GM04503 (cell line): ENCODE measurements around the gene NAA20.
A peak's percentile ranks its signal among the peaks of the same experiment; 100 is the strongest.
"Not testable (repeated sequence)": the region's sequence is repeated elsewhere in the genome, so short reads cannot be mapped to it uniquely, and the experiment has no call there.

Experiments used
- DNase-seq: peaks from one replicate; pipeline ENCODE4 v3.0.0-alpha.2; 2012; ENCODE audit warnings: low read depth

The NAA20 gene

DNA sequence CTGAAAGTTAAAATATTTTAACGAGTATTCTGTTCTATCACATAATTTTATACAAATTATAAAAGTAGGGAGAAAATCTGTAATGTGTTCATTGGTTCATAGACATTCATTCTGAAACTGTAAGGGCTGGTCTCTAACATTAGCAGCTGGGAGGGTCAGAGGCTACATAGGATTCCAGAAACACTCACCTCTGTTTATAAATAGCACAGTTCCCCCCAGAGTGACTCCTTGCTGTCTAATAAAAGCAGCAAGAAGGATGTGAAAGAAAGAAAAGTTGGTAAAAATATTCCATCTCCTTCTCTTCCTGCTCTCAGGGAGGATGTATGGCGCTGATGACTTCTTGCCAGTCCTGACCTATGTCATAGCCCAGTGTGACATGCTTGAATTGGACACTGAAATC is 25.3 kb upstream of the NAA20 start:
- no peak for DNase-seq

DNA sequence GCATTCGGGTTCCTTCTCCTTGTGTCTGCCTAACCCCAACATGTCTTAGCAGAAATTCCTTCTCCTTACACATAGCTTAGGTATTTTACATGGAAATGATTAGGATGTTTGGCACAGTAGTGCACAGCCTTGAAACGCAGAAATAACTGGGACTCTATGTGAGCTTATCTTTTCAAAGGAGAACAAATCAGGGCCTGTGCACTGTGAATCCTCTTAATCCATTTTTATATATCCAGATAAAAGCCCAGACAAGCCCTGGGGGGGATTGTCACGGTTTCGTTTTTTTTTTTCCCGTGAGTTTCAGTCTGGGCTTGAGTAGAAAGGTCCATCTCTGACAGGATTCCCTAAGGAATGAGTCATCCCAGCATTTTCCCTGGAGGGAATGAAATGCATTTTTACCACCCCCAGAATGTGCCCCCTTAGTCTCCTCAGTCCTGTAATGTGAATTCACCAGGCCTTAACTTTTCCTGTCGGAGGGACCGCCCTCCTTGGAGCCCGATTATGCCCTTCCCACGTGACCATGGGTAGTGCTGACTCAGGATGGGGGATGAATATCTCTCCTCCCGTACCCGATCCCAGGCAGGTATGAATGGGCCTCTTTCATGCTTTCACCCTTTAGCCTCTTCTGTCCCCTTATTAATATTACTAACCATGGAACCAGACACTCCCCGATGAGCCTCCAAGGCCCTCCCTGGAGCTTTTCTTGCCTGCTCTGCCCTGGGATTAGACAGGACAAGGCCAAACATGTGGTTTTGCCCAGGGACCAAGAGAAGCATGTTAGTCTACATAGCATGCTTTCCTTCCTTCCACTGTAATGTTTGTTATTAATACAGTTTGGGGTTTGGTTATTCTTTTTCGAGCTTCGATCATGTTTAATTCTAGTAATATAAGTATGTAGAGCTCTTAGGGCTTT is 23.9 kb upstream of the NAA20 start:
- DNase-seq: peak; percentile 77

DNA sequence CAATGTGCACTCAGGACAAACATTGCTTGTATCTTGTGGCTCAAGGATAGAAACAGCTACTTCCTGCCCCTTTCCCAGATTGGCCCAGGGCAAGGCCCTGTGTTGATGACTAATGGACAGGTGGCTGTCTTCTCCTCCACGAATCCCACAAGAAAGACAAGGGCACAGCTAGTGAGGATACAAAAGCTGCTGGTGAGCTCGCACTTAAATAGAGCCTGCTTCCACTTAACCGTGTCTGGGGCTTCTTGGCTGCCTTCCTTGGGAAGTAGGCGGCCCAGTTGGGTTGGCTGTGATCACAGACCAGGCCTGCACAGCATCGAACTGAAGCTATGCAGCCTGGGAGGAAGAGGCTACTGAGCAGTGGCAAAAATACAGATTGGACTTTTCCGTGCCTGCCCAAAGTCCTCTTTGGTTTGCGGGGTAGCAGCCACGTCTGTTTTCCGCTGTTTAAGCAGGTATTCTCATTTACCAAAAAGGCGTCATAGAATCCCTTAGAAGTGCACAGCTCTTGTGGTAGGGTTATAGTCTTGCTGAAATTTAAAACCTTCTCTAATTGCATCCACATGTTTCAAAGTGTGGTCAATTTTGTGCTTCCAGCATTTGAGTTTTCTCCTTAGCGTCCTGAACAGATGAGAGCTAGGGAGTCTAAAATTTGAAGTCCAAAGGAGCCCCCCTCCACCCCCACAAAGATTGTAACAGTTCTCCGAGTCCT is 23.0 kb upstream of the NAA20 start:
- no peak for DNase-seq

DNA sequence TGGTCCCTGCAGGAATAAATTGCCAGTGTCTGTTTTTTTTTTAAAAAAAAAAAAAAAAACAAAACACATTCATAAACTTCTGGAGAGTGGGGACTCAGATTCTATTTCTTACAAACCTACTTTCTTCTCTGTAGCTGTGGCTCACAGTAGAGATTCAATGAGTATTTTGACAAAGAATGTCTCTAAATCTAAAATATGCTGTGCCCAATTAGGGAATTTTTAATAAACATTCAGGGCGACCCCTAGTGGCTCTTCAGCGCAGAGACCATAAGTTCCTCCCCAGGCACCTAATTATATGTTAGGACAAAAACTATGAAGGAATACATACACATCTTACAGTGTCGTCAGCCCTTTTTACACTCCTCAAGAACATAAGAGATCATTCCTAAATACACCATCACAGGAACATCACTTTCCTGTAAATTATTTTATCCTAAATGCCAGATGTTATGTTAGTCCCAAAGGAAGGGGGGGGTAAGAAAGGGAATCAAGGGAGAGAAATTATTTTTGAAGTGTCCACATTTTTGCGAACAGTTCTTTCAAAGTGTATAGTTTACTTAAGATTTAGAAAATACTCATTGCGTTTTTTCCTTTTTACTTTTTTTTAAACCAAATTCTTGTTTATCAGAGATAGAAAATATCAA is 21.8 kb upstream of the NAA20 start:
- DNase-seq: no peak

DNA sequence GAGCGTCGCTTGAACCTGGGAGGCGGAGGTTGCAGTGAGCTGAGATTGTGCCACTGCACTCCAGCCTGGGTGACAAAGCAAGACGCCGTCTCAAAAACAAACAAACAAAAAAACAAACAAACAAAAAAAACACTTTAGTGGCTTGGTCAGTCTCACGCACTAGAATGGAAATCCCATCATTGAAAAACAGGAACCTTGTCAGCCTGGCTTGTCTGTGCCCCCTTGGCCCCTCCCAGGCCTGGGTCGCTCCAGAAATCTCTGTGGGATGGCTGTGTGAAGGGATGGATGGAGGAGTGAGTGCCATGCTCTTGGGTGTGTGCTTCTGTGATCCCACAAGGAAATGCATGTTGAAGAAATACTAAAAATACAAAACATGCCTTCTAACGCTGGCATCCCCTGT is 20.9 kb upstream of the NAA20 start:
- no peak for DNase-seq

DNA sequence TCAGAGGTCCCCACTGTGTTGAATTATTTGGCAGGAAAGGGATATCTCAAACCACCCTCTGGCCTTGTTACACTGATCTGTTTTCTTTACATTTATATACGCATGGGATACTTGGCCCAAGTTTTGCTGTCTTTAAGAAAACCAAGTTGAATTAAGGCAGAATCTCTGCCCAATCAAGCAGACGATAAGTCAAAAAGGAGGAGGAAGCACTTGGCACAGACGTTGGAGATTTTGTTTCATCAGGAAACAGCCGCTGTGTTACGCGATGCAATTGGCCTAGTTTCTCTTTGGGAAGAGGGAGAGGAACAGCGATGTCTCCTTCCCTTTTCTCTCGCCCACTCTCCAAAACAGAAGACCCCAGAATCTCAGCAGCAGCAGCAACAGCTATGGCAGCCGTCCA is 20.2 kb upstream of the NAA20 start:
- DNase-seq: no peak

DNA sequence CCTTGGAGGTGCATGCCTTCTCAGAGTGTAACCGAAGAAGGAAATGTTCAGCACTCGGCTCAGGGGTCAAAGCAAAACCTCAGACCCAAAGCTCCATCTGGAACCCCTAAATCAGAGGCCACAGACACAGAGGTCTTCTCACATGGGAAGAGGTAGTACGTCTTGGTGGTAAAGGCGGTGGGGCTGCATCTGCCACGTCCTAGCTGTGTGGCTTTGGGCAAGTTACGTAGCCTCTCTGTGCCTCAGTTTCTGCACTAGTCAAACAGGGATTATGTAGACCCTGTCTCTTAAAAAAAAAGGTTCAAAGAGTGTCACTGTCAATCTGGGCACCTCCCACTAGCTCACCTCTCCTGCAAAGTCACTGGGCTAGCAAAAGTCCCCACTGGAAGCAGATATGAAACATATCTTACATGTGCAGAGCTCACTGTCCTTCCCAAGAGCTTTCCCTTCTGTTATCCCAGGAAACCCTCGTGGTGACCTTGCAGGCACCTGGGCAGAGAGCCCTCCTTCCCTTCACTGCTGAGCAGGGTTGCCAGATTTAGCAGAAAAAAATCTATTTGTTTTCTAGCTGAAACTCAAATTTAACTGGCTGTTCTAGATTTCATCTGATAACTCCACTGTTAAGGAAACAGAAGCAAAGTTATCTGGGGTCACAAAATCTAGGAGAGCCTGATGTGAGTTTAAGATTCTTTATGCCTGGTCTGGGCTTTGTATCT is 18.0 kb upstream of the NAA20 start:
- no peak for DNase-seq

DNA sequence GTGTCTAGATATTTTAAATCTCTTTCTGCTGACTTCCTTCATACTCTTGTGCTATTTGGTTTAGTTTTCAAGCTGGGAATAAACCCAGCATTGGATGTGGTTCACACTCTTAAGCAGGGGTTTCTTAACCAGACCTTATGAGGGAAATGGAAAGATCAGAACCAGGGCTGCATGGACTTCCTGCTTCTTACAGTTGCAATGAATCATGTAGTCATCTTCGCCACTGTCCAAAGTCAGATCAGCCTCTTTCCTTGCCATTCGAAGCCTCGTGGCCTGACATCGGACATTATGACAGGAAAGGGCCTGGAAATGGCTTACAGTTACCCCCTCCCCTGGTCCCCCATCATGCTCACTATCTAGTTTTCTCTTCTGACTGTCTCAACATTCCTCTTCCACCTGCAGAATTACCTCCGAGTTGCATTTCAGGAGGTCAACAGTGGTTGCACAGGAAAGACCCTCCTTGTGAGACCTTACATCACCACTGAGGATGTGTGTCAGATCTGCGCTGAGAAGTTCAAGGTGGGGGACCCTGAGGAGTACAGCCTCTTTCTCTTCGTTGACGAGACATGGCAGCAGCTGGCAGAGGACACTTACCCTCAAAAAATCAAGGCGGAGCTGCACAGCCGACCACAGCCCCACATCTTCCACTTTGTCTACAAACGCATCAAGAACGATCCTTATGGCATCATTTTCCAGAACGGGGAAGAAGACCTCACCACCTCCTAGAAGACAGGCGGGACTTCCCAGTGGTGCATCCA is 16.8 kb upstream of the NAA20 start:
- DNase-seq: no peak

DNA sequence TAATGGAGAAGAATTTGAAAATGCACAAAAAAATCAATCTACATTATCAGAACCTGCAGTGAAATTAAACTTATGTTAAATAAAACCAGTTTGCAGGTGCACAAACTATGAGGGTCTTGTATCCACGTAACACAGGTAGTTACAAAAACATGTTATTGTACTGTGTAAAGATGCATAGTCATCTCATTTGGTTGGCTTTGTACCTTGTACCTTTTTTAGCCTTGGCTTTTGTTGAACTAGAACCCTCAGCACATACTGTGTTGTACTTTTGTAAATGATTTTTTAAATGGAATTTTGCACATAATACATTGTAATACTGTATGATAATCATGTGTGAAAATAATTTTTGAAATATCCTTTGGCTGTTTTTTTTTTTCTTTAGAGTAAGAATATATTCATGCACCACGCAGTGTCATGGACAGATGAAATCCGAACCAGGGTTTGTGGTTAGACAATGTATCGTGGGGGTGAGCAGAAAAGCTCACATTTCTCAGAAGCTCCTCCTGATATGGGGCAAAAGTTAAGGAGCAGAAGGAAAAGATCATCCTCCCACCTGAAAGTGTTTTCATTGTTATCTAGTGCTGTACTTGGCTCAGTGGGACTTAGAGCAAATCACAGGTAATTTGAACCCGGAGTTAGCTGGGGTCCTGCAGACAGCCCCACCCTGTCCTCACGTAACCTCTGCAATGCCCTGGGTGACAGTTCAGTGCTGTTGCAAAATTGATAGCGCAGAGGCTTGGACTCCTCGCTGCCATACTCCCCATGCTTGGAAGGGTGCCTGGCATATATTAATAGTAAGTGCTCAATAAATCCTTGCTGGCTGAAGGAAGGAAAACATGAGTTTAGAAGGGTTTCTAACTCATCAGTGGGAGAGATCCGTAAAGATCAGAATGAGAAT is 14.8 kb upstream of the NAA20 start:
- DNase-seq: no peak

DNA sequence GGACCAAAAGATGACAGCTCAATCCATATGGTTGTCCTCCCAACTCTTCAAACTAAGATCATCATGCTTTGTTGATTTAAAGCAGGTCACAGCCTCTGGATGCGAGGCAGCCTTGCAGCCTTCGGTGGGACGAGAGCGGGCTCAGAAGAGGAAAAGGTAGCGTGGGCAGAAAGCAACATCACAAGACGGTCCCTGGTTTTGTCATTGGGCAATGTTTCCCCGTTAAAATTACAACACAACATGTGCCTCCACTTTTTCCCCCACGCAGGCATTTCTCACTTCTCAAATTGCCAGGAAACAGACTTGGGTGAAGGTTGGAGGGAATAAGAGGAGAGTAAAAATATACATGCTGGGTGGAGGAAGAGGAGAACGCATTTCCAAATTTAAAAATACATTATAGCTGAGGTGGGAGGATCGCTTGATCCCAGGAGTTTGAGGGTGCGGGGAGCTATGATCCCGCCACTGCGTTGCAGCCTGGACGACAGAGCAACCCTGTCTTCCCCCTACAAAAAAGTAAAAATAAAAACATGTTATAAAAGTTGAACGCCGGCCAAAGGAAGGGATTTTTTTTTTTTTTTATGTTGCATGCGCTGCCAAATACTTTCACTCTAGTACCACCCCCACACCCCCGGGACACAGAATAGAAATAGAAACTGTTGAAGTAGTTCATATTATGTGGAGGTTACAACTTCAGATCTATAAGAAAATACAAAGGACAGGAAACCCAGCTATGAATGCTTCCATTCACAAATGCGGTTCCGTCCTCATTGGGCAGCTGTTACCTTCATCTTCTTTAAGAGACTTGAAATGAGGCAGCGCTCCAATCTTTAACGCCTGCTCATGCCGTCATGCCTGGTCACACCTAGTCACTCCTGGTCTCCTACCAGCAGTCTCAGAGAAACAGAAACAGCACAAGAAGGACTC is 13.9 kb upstream of the NAA20 start:
- no peak for DNase-seq

DNA sequence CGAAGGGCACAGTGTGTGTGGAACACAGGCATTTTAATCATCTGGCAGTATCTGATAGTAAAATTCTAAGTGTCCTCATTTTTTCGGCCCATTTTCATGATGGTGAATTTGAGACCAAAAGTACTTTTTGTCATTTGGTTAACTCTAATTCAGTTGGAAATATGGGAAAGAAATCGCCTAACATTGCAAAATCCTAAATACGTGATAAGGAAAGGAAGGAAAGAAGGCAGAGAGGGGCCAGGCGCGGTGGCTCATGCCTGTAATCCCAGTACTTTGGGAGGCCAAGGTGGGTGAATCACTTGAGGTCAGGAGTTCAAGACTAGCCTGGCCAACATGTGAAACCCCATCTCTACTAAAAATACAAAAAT is 13.2 kb upstream of the NAA20 start:
- not testable (repeated sequence) for DNase-seq

DNA sequence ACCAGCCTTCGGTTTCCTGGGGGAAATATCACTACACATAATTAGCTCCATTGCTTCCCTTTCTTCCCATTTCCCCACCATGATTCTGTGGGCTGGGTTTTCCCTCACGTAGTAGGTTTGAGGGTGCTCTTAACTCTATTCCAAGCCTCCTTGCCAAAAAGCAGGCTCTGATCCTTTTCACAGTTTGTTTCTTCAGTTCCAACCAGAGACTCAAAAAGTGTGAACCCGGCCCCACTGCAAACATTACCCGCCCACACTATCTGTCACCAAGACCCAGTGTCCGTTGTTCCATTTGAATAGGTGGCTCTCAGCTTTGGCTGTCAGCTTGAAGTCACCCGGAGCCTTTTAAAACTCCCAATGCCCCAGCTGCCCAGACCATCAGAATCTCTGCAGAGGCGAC is 11.8 kb upstream of the NAA20 start:
- no peak for DNase-seq

DNA sequence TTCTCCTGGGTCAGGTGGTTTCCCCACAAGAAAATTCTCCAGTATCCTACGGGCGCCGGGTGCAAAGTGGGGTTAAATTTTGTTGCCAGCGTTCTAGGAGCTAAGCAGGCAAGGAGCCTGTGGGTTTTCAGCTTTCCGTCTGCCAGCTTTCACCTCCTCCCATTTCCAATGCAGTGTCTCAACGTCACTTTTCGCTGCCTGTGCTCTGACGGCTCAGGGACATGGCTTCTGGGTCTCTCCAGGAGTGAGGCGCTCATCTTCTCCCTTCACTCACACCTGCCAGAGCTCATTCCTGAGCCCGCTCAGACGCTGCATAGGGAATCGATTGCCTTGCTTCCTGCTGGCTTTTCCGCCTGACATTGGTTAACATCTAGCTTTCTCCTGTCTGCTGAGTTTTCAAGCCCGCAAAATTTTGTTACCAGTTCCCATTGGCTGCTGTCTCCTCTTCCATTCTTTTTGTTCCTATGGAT is 7.3 kb upstream of the NAA20 start:
- DNase-seq: no peak

DNA sequence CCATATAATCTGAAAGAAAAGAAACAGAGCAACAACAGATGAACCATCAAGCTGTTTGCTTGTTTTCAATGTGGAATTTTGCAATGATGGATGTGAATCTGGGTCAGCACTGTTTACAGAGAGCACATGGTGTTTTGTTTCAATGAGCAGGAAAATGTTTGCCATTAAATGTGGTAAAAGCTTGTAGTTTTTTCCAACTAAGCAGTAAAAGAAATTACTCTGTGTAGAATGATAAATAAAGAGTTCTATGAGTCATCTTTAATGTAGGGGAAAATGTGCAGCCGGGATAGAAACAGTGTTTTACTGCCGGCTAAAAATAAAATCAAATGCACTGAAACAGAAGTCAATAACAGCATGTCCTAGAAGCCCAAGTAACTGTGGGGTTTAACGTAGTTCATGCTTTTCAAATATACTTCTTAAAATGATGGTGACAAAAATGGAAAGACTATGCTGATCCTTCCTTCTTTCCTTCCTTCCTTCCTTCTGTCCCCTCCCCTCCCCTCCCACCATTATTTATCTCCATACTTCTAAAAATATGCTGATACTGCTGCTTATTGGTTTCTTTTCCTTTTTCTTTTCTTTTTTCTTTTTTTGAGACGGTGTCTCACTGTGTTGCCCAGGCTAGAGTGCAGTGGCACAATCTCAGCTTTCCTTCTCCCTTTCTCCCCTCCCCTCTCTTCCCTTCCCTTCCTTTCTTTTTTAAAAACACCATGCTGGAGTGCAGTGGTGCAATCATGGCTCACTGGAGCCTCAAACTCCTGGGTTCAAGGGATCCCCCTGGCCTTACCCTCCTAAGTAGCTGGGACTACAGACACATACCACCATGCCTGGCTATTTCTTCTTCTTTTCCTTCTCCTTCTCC is 6.3 kb upstream of the NAA20 start:
- DNase-seq: peak; percentile 70

DNA sequence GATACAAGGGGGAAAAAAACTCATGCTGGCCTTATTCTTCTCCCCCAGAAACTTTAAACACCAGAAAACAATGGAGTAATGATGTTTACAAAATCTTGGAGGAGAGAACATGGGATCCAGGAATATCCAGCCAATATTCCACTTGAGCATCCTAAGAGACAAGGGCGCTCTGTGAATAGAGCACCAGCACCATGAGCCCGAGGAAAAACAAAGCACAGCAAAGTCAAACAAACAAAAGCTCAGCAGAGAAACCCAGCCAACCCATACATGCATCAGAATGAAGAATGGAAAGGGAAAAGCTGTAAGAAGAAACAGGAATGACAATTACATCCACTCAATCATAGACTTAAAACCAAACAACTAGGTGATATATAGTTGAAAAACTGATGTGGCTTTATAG is 4.6 kb upstream of the NAA20 start:
- no peak for DNase-seq

DNA sequence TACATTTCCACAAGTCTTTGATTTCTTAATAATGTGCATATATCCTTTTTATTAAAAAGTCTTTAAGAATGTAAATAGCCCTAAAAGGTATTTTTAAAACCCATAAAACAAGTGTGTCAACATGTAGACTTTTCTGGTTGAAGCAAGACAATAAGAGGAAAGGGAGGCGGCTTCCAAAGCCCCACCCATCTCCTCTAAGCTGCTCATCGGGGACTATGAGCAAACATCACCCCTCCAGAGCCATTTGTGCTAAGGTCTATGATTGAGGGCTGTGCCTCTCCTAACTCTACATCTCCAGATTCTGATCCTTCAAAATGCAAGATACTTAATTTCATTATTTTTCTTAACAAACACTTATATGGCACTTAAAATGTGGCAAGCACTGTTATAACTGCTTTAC is 2.5 kb upstream of the NAA20 start:
- DNase-seq: no peak

DNA sequence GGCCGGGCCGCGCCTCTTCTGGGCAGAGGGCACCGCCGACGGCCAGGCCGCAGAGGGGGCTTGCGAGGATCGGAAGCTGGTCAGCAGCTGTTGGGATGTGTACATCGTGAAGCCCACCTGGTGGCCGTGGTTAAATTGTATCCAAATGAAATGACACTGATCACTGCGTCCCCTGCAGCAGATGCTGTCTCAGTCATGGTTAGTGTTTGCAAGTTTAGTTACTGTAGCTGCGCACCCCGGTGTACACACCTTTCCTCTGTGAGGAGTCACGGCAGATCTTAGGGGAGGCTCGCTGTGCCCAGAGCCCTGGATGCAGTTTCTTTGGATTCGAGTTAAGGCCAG is 653 bp downstream of the NAA20 start:
- no peak for DNase-seq

DNA sequence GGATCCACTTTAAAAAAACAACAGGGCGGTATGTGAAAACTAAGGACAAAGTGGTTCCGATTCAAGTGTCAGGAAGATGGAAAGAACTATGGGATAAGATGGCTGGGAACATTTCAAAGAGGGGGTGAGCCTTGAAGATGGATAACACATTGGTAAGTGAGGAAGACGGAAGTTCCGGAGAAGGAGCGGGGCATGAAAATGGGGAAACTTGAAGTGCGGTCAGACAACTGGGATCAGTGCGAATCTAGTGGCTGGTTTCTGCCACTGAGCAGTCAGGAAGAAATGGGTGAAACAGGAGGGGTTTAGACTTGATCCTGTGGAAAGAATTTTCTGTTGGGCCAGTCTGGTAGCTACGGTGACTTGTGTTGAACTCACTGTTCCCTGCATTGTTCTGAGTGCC is 1.2 kb downstream of the NAA20 start:
- DNase-seq: no peak

DNA sequence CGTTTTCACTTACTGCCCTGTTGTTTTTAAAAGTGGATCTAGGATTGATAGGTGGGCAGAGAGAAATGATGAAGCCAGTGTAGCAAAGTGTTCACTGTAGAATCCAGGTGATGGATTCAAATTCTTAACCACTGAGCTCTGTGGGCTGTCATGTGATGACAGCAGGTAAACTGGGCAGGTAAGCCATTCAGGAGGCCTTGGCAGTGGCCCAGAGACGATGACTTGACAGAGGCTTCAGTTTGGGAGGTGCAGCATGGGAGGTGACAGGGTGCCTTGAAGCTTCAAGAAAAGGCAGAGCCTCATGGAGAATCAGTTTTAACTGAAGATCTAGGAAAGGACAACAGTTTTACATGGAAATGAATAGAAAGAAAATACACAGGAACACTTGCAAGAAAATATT is 2.0 kb downstream of the NAA20 start:
- no peak for DNase-seq
